ENCODE measurements around the gene LUM.

Gene LUM

GRCh38 chr12:91111366-91112325, at the start of gene LUM:
Gene LUM, minus strand, starts transcription at chr12:91111494. Its CDS starts 2,515 bp downstream, at chr12:91108979.
- no peaks in the 10 kb centered on the region for H3K4me1 Mint-ChIP-seq (ENCODE audit: low read depth)
- no peaks in the 10 kb centered on the region for H3K36me3 Mint-ChIP-seq (ENCODE audit: low read depth)
- no peaks in the 10 kb centered on the region for H3K27me3 Mint-ChIP-seq
- no peak within 1 kb of the TSS for H3K4me3 Mint-ChIP-seq
- no peak within 1 kb of the TSS for H3K27ac Mint-ChIP-seq
- H3K9me3 Mint-ChIP-seq = no peaks in the 10 kb centered on the region
- intact Hi-C loops (cut with micrococcal nuclease) = no loop called here

- Mint-ChIP-seq H3K4me1 (ENCODE audit: low read depth) (no peaks in the 10 kb centered on the region), H3K36me3 (ENCODE audit: low read depth) (no peaks in the 10 kb centered on the region), H3K9me3 (no peaks in the 10 kb centered on the region), H3K27ac (no peak overlapping the region), H3K4me3 (no peak overlapping the region), H3K27me3 (no peaks in the 10 kb centered on the region)
- intact Hi-C loops (cut with micrococcal nuclease) = no loop called here
These were observed 49.7 kb upstream of the LUM start for GRCh38 chr12:91161009-91161408.

DNA sequence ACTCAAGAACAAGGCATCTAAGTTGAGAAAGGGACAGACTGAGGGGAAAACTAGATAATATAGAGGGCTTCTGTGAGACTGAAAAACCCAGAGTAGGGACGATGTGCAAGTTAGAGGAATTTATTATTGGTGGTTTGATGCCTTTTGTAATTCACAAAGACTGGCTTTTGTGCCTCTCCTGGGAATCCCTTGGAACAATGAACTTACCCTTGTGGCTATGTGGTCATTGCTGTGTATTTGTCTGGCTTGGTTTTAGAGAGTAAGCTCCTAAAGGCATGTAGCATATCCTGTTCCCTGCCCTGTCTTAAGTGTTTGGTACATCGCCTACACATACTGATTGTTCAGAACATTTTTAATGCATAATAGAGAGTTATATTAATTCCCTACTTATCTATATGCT, 44.7 kb upstream of the LUM start:
- intact Hi-C loops (cut with micrococcal nuclease) = no loop called here
- H3K4me1 Mint-ChIP-seq (ENCODE audit: low read depth) = no peaks in the 10 kb centered on the region
- H3K4me3 Mint-ChIP-seq = no peak overlapping the region
- no peak overlapping the region for H3K27ac Mint-ChIP-seq
- no peaks in the 10 kb centered on the region for H3K27me3 Mint-ChIP-seq
- H3K36me3 Mint-ChIP-seq (ENCODE audit: low read depth) = no peaks in the 10 kb centered on the region
- H3K9me3 Mint-ChIP-seq = no peaks in the 10 kb centered on the region

GRCh38 chr12:91154131-91154530, 42.8 kb upstream of the LUM start:
- H3K9me3 Mint-ChIP-seq = no peaks in the 10 kb centered on the region
- no peak overlapping the region for H3K4me3 Mint-ChIP-seq
- no peak overlapping the region for H3K27ac Mint-ChIP-seq
- H3K36me3 Mint-ChIP-seq (ENCODE audit: low read depth) = no peaks in the 10 kb centered on the region
- intact Hi-C loops (cut with micrococcal nuclease) = no loop called here
- no peaks in the 10 kb centered on the region for H3K27me3 Mint-ChIP-seq
- no peaks in the 10 kb centered on the region for H3K4me1 Mint-ChIP-seq (ENCODE audit: low read depth)

- no peaks in the 10 kb centered on the region for H3K4me1 Mint-ChIP-seq (ENCODE audit: low read depth)
- intact Hi-C loops (cut with micrococcal nuclease) = no loop called here
These were observed 32.8 kb upstream of the LUM start for GRCh38 chr12:91144053-91144452.

DNA sequence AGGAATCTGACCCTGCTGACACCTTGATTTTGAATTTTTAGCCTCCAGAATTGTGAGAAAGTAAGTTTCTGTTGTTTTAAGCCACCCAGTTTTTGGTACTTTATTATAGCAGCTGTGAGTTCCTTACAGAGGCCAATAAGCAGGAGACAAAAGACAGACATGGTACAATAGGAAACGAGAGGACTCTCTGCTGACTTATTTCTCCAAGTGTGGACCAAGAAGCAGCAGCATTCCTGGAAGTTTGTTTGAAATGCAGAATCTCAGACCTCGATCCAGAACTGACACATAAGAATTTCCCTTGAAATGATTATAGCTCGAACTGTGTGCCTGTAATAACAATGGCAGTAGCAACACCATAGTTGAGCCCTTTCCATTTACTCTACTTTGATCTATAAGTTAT, 31.9 kb upstream of the LUM start:
- Mint-ChIP-seq H3K27me3 (no peaks in the 10 kb centered on the region), H3K9me3 (peaks cover 8% of the 10 kb centered on the region), H3K27ac (no peak overlapping the region), H3K4me1 (ENCODE audit: low read depth) (no peaks in the 10 kb centered on the region), H3K4me3 (no peak overlapping the region), H3K36me3 (ENCODE audit: low read depth) (no peaks in the 10 kb centered on the region)
- intact Hi-C loops (cut with micrococcal nuclease) = no loop called here

More at GRCh38 chr12:91144053-91144452, 32.8 kb upstream of the LUM start:
- Mint-ChIP-seq H3K27ac (no peak overlapping the region), H3K27me3 (no peaks in the 10 kb centered on the region), H3K9me3 (peaks cover 8% of the 10 kb centered on the region), H3K36me3 (ENCODE audit: low read depth) (no peaks in the 10 kb centered on the region), H3K4me3 (no peak overlapping the region)

- H3K27me3 Mint-ChIP-seq = no peaks in the 10 kb centered on the region
- no peaks in the 10 kb centered on the region for H3K36me3 Mint-ChIP-seq (ENCODE audit: low read depth)
- no peak overlapping the region for H3K4me3 Mint-ChIP-seq
- peaks cover 8% of the 10 kb centered on the region for H3K9me3 Mint-ChIP-seq
- H3K4me1 Mint-ChIP-seq (ENCODE audit: low read depth) = no peaks in the 10 kb centered on the region
- H3K27ac Mint-ChIP-seq = no peak overlapping the region
- intact Hi-C loops (cut with micrococcal nuclease) = no loop called here
These were observed 30.9 kb upstream of the LUM start for GRCh38 chr12:91142221-91142631.

- Mint-ChIP-seq H3K4me3 (no peak overlapping the region), H3K27ac (no peak overlapping the region), H3K36me3 (ENCODE audit: low read depth) (no peaks in the 10 kb centered on the region), H3K9me3 (no peaks in the 10 kb centered on the region), H3K4me1 (ENCODE audit: low read depth) (no peaks in the 10 kb centered on the region), H3K27me3 (no peaks in the 10 kb centered on the region)
- intact Hi-C loops (cut with micrococcal nuclease) = no loop called here
These were observed 29.0 kb upstream of the LUM start for GRCh38 chr12:91140026-91140931.

DNA sequence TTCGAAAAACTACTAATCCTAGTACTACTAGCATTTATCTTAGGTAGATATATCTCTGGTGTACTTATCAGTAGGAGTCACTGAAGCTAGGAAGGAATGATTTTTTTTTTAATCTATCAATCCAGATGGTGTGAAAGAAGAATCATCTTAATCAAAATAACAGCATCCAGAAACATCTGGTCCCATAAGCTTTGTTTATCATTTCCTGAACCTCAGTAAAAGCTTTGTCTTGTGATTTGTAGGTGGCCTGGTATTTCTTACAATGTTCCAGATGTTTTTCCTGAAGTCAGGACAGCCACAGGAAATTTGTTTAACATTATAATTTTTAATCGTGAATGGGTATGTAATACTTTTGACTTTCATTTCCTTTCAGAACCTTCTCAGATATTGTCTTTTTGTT, 28.0 kb upstream of the LUM start:
- no peaks in the 10 kb centered on the region for H3K27me3 Mint-ChIP-seq
- no peaks in the 10 kb centered on the region for H3K36me3 Mint-ChIP-seq (ENCODE audit: low read depth)
- no peaks in the 10 kb centered on the region for H3K9me3 Mint-ChIP-seq
- no peak overlapping the region for H3K4me3 Mint-ChIP-seq
- intact Hi-C loops (cut with micrococcal nuclease) = no loop called here
- no peak overlapping the region for H3K27ac Mint-ChIP-seq
- H3K4me1 Mint-ChIP-seq (ENCODE audit: low read depth) = no peaks in the 10 kb centered on the region

GRCh38 chr12:91138337-91138920, 27.1 kb upstream of the LUM start:
- Mint-ChIP-seq H3K9me3 (no peaks in the 10 kb centered on the region), H3K4me3 (no peak overlapping the region), H3K36me3 (ENCODE audit: low read depth) (no peaks in the 10 kb centered on the region), H3K4me1 (ENCODE audit: low read depth) (no peaks in the 10 kb centered on the region), H3K27me3 (no peaks in the 10 kb centered on the region), H3K27ac (no peak overlapping the region)
- intact Hi-C loops (cut with micrococcal nuclease) = no loop called here

GRCh38 chr12:91133871-91134270, 22.6 kb upstream of the LUM start:
- Mint-ChIP-seq H3K9me3 (peaks cover 9% of the 10 kb centered on the region), H3K4me1 (ENCODE audit: low read depth) (no peaks in the 10 kb centered on the region), H3K36me3 (ENCODE audit: low read depth) (no peaks in the 10 kb centered on the region), H3K4me3 (no peak overlapping the region), H3K27me3 (no peaks in the 10 kb centered on the region), H3K27ac (no peak overlapping the region)
- intact Hi-C loops (cut with micrococcal nuclease) = no loop called here

GRCh38 chr12:91129662-91130362, 18.5 kb upstream of the LUM start:
- Mint-ChIP-seq H3K36me3 (ENCODE audit: low read depth) (no peaks in the 10 kb centered on the region), H3K27ac (no peak overlapping the region), H3K4me3 (no peak overlapping the region), H3K9me3 (peaks cover 9% of the 10 kb centered on the region), H3K27me3 (no peaks in the 10 kb centered on the region), H3K4me1 (ENCODE audit: low read depth) (no peaks in the 10 kb centered on the region)
- intact Hi-C loops (cut with micrococcal nuclease) = no loop called here

DNA sequence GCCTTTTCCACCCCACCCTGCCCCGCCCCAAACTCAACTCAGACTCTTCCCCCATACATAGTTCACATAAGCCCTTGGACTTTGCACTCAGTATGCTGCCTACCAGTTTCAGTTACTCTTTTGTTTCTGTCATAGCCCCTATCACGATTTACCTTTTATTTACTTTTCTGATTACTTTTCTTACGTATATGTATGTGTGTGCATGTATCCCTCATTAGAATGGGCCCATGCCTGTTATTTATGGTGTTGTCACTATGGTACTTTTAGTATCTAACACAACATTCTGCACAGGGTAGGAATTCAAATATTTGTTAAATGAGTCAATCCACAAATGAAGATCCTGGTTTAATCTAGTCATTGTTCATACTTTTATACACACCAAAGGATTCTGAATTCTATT, 16.5 kb upstream of the LUM start:
- Mint-ChIP-seq H3K9me3 (peaks cover 9% of the 10 kb centered on the region), H3K36me3 (ENCODE audit: low read depth) (no peaks in the 10 kb centered on the region), H3K4me3 (no peak overlapping the region), H3K27ac (no peak overlapping the region), H3K27me3 (no peaks in the 10 kb centered on the region), H3K4me1 (ENCODE audit: low read depth) (no peaks in the 10 kb centered on the region)
- intact Hi-C loops (cut with micrococcal nuclease) = no loop called here
